SHP77 treated with DMSO at 0.1 percent for 48 hours (cell line): ENCODE data around the gene CDH4.
"Not testable (repeated sequence)": the region's sequence is repeated elsewhere in the genome, so short reads cannot be mapped to it uniquely, and the experiment has no call there.

Experiments
- DNase-seq: peaks from one replicate; lab custom pipeline; 2025; lab: John Stamatoyannopoulos, UW

Gene CDH4

DNA sequence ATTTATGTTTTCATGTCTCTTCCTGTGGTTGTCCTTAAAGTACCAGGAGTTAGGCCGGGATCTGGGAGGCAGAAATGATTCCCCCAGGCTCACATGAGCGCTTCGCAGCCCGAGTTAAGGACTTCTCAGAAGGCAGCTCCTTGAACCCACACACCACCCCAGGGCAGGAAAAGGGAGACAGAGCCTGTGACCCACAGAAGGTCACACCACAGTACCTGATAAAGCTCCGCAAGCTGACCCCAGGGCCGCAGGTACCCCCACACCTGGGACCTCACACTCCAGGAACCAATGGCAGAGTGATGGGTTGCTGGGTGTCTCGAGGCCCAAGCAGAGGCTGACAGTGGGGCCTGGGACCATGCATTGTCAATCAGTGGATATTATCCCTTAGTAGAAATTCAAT is 207.6 kb downstream of the CDH4 start:
- DNase-seq = no peak

DNA sequence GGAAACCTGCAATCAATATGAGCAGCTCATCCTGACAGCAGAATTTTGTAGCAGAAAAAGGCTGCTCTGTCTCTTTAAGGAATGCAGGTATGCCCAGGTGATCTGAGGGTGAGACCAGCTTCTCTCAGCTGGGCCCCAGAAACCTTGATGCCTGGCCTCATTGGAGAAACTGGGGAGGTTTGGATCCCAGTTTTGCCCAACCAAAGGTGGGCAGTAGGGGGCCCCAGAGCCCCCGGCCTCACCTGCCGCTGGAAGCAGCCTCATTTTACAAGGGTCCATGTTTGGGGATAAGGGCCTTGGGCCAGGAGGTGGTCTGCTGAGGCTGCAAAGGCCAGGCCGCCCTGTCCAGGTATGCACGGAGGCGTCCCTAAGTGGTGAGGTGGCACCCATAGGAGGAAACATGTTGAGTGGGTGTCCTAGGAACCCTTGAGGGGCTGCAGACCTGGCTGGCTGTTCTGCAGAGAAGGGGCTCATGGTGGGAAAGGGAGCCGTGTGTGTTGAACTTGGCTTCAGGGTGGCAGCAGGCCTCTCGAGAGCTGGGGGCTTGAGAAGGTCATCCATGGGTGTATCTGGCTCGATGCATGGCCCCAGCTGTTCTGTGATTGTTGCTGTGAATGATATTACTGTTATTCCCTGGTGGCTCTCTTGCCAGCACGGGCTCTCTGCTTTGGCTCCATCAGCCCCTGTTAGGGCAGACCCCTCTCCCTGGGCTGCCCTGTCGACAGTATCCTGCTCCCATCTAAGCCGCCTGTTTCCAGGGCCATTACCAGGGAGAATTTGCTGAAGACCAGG is 208.4 kb downstream of the CDH4 start:
- DNase-seq = no peak

DNA sequence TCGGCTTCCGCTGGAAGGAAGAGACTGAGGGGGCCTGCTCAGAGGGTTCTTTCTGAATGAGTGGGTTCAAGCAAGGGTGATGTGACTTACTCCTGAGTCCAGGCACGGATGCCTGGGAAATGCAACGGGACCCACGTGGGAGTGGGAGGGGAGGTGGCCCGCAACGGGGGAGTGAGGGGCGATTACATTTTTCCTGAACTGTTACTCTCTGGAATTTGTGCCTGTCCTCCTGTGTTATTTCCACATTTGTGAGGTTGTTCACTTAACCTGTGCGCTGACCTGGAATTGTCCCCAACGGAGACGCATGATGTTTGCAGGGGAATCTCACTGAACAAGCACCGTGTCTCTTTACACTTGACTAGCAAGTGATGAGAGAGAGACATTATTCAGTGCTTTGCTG is 209.4 kb downstream of the CDH4 start:
- no peak for DNase-seq

DNA sequence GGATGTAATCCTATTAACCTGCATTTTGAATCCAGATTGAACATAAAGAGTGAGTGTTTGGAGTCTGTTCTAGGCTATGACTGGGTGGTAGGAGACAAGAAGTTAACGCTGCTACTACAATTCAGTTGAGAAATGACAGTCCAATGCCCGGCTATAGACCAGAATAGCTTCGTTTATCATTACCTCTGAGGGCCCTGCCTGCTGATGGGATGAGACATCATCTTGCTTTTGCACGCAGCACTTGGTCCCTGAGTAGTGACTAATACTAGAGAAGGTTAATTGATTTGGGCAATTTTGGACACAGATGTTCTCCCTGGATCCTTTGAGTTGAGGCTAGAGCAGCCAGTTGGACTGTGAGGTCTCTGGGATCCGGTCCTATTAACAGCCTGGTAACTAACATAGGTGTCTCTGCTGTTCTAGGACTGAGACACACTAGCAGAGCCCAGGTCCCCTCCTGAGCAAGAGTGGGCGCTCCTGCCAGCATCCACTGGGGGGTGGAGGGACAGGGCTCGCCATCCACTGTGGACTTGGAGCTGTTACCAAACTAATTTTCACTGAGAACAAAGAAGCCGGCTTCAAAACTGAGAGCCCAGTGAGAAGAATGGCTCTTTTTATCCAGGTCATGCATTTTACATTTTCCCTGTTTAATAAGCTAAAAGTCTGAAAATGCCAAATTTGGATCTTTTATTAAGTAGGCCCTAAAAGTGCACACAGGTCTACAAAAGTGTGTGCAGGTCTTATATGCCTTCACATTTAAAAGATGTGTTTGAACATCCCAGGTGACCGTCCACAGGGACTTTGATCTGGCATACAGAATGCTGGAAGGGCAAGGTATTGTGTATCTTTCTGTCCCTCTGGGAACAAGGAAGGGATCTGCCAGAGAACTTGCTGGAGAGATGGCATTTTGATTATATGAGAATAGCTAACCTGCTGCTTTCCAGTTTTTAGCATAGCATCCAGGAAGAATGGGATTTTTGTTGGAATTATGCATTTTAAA is 212.5 kb downstream of the CDH4 start:
- no peak for DNase-seq

DNA sequence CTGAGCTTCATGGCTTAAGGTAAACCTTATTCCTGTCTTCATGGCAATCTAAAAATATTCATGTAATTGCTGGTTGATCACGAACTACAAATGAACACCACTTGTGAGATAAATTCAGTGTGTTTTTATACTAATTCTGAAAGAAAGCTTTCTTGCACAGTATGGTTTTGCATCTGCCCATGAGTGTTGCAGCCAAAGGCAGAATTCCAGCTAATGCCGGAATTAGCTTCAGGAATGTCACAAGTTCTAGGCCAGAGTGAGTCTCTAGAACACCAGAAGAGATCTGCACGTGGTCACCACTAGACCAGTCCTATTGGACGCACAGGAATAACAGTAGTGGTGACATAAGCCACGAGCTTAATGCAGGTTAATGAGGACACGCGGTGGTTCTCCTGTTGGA is 223.7 kb downstream of the CDH4 start:
- DNase-seq = no peak

DNA sequence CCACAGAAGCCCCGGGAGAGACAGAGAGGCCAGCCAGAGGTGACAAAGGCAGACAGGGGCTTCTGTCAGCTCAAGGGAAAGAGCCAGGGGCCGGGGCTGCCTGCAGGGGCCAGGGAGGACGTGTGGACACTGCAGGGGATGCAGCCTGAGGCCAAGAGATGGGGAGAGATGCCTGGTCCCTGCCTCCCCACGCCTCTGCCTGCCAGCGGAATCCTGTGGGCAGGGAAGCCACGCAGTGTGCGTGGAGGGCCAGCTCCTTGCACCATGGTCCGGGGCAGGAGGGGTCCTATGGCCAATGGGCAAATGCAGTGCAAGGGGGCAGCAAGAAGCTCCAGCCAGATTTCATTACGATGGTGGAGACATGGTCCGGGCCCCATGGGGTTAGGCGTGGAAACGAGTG is 224.9 kb downstream of the CDH4 start:
- no peak for DNase-seq

DNA sequence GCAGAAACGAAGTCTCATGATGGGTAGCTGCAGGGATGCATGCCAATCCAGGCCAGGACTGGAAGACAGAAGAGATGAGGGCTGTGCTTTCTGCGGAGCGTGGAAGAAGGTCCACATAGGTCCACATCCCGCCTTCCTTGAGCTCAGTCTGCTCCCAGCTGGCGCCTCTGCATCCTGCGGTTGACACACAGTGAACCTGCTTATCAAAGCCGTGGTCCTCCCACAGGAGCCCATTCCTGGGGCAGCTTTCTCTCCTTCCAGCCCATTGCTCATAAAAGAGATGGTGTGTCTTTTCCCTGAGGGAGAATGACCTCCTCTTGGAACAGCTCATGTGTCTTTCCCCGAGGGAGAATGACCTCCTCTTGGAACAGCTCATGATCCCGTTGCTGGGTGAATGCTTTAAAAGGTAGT is 225.4 kb downstream of the CDH4 start:
- no peak for DNase-seq

DNA sequence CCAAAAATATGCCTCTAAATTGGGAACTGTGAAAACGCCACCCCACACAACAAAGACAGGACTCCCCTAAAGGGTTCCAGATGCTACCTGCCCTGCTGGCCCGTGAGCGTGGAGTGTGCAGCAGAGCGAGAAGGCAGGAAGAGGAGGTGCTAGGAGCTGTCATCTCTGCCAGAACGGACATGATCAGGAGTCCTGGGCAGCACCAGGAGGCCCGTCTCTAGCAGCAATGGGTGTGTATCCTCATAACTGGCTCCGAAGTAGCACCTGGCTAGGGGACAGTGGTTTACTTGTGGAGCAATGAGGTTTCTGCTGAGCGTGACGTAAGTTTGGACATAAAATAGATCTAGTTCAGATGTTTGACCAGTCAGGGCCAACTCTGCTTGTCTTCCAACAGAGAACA is 226.0 kb downstream of the CDH4 start:
- DNase-seq = no peak

DNA sequence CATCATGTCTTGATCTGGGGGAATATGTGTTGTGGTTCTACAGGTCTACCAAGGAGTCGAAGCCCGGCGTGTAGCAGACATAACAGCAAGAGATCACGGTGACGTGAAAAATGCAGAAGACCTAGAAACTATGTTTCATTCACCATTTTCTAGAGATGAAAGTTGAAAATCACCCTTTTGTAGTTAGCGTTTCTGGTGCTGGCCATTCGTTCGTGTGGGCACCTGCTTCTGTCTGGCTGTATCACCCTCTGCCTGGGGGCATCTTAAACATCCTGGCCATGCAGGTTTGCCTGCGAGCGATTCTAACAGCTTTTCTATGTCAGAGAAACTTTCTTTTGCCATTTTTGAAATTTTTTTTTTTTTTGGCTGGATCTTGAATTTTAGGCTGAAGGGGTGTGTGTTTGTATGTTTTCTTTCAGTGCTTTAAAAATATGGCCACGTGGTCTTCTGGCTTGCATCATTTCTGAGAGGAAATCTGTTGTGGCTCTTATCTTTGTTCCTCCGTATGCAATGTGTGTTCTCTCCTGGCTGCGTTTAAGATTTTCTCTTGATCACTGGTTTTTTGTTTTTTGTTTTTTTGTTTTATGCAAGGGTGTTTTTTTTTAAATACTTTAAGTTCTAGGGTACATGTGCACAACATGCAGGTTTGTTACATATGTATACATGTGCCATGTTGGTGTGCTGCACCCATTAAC is 226.7 kb downstream of the CDH4 start:
- no peak for DNase-seq

DNA sequence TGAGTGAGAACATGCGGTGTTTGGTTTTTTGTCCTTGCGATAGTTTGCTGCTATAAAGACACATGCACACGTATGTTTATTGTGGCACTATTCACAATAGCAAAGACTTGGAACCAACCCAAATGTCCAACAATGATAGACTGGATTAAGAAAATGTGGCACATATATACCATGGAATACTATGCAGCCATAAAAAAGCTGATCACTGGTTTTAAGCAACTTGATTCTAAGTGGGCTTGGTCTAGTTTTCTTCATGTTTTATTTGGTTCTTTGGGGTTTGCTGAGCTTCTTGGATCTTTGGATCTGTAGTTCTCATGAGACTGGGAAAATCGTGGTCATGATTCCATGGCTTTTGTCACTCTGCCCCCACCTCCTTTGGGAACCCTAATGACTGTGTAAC is 227.4 kb downstream of the CDH4 start:
- DNase-seq = not testable (repeated sequence)

DNA sequence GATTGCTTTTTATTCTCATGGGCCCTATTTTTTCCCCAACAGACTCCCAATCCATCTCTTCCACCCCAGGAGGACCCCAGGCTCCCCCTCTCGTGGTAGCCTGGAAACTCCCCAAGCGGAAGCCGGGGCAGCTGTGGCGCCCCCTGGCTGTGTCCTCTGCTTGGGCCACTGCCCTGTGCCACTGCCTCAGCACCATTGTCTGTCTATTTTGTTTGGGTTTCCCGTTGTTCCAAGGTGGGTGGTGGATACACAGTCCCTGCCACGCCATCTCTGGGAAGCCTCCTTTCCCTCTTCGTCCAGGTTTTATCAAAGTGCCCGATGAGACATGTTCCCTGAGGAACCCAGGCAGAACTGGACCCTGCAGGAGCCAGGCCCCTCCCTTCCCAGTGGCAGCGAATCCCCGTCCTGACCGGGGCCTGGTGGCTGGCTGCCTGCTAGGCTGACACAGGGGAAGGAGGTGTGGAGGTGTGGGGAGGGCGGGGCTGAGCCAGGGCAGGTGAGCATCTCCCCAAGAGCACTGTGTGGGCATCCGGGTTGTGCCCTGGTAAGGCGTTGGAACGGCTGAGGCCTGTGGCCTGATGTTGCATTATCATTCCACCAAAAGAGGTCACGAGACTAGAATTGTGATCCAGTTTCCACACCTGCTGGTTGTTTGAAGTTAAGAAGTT is 228.2 kb downstream of the CDH4 start:
- no peak for DNase-seq

DNA sequence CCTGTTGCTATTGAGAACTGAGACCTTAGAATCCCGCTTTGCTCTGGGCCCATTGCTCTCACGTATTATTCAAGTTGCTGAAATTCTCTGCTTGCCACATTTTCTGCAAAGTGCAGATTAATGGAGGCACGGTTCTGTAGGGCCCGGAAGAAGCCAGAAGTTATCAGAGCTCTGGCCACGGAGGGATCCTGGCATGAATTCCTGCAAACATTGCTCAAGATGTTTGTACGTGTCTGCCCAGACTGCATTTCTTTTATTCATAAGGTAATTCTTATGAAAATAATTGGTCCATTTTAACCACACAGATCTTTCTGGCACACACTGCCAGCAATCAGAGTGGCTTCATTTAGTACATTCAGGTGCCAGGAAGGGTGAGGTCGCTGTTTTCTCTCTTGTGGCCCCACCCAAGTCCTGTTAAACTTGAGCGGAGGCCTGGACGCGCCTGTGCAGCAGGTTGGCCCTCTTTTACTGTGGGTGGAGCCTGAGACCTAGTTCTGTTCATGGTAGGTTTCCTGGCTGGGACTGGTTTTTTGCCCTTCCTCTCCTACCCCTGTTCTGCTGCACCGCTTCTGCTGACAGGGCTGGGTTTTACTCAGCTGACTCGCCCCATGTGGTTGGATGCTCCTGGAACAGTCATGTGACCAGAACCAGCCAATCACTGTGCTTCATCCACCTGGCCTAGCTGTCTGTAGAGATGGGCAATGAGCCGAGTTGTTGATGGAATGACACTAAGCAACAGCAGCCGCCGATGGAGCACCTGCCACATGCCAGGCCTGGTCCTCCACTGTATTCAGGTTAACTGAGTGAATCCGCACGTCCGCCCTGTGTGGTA is 230.2 kb downstream of the CDH4 start:
- no peak for DNase-seq

DNA sequence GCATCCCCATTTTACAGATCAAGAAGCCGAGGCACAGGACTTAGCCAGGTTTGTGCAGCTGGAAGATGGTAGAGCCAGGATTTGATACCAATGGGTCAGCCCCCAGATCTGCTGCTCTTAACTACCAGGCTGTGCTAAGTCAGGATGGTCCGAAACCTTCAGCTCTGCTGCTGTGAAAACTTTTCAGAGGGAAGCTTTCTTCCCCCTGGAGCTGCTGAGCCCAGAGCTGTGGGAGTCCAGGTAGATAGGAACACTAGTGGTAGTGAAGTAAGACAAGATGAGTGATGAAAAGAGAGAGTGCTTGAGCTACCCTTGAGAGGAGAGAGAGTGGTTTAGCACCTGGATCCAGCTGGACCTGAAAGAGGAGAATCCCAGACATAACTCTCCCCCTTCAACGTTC is 230.8 kb downstream of the CDH4 start:
- DNase-seq = no peak

DNA sequence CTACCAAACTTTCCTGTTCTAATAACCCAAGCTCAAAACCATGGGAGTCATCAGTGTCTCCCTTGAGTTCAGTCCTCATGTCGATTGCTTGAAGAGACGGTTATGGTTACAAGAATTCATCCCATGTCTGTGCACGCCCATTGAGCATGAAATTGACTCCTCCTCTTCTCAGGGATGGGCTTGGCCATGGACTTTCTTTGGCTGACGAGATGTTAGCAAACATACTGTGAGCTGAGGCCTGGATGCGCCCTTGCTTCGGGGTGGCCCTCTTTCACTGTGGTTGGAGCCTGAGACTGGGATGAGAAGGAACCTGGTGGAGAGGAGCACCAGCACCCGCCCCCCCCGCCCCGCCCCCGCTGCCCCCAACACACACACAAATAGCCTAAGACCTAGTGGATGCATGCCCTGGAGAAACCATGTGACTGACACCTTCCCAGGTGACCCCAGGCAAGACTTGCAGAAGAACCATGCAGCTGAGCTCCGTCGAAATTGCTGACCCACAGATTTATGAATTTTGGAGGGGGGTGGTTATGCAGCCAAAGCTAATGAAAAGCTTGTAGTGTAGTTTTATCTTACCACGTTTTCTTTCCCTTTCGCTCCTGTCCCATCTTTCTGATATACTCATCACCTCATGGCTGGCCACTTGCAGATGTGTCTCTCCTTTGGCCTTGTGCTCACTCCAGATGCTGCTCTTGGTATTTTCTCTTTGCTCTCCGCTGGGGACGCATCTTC is 231.4 kb downstream of the CDH4 start:
- DNase-seq = no peak

DNA sequence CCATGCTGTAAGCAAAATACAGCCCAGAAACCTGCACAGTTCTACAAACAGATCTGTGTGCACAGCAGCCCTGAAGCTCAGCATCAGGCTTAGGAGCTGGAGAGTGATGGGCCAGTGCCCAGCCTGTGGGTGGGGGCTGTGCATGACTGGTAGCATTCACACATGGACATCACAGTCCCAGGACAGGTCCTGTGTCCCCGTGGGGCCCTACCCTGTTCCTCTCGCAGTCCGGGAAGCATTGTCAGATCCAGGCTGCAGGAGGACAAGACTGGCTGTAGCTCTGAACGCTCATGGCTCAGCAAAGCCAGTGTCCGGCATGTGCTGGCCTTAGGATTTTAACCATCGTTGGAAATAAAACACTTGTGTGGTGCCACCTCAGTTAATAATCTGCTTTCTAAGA is 234.1 kb downstream of the CDH4 start:
- DNase-seq = no peak

DNA sequence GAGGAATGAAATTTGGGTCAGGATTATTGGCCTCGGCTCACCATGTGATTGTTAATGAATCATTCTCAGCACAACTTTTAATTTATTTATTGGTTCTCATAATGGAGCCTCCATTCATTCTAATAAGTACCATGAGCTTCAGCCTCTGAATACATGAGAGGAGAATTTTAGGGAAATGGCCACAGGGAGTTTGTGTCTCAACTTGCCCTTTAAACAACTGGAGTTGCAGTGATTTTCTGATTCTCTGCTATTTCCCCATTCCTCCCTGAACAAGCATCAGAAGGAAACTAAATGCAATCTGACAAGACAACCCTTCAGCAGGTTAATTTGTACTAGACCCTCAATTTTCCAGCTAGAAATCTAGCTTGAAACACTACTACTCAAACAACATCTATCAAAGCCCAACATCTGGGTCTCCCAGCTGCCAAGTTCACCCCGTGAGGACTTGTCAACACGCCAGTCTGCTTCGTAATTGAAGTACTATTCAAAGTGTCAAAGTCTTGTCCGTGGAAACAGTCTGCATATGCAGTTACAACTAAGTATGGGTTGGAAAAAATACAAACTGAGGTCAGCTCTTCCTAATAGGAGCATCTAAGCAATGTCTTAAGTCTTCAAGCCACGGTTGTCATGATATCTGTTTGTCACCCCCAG is 235.4 kb downstream of the CDH4 start:
- no peak for DNase-seq

DNA sequence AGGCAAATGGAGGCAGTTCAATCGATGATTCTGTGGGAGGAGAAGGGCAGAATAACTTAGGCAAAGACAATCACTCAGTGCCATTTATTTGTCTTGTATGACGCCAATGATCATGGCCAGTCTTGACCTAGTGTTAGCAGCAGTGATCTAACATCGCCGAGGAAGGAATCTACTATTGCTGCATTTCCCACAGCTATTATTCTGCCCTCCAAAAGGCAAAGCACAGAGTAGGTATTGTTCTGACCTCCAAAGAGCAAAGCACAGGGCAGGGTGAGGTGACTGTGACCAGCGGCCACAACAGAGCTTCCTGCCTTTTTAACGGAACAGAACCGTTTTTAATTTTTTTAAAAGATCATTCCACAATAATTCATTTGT is 235.9 kb downstream of the CDH4 start:
- DNase-seq = no peak

DNA sequence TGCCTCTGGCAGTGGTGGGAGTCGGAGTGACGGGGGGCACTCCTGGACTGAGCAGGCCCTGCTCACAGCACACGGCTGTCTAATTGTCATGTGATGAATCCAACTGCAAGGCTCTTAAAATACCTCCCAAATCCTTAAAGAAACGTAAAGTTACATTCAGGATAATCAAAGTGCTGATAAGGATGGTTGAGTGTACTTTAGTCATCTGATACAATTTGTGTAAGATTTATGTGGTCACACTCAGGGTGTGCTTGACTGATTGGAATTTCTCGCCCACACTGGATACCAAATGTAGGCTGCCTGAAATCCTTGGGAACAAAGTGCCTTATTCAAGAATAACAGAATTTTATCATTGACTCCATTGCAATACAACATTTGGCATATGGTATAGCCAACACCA is 238.7 kb downstream of the CDH4 start:
- DNase-seq = no peak

DNA sequence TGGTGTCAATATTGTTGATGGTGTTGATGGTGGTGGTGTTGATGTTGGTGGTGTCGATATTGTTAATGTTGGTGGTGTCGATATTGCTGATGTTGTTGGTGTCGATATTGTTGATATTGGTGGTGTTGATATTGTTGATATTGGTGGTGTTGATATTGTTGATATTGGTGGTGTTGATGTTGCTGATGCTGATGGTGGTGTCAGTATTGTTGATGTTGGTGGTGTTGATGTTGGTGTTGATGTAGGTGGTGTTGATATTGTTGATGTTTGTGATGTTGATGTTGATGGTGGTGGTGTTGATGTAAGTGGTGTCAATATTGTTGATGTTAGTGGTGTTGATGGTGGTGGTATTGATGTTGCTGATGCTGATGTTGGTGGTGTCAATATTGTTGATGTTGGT is 240.0 kb downstream of the CDH4 start:
- DNase-seq = no peak

DNA sequence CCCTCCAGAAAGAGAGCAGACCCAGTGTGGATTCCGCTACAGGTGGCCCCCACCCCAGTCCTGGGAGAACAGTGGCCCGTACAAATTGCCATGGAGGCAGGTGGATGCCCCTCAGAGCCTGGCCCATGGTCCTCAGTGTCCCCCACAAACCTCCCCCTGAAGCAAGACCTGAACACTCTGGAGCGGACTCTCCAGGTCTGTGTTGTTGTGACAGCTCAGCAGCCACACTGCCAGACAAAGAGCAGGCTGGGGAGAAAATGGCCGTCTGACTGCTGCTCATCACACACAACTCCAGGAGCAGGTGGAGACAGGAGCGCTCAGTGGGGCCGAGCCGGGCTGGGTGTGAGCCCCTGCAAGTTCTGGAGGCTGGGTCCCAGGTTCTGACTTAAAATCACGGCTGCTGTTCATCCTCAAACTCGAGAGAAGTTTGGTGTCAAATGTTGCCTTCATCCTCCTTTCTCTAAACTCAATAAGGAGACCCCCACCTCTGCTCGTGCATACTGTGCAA is 241.8 kb downstream of the CDH4 start:
- no peak for DNase-seq
